VCaP (cell line): ENCODE data around the gene TOMT.
A peak's percentile ranks its signal among the peaks of the same experiment; 100 is the strongest.

ENCODE experiments used
- H3K27ac ChIP-seq: fragments of 450-650 bp; 2 replicates; pipeline ENCODE4 v1.5.1; 2017
- CTCF ChIP-seq: fragments of 450-650 bp; conservative IDR thresholded peaks from 2 replicates; pipeline ENCODE4 v1.5.1; 2017; ENCODE audit warnings: mild to moderate bottlenecking, moderate library complexity

TOMT gene

GRCh38 chr11:72088076-72088808 is 17.5 kb upstream of the TOMT start:
- no peak overlapping the region for H3K27ac ChIP-seq
- TF ChIP-seq CTCF, result no peak

GRCh38 chr11:72091292-72091691 is 14.4 kb upstream of the TOMT start:
- peak; percentile 94 for TF ChIP-seq CTCF
- H3K27ac ChIP-seq, result peak overlapping the region; percentile 44

GRCh38 chr11:72098741-72099140 is 7.0 kb upstream of the TOMT start:
- H3K27ac ChIP-seq, result no peak overlapping the region
- TF ChIP-seq CTCF, result no peak

- no peak for TF ChIP-seq CTCF
- H3K27ac ChIP-seq, result no peak overlapping the region
These were observed 5.7 kb upstream of the TOMT start for GRCh38 chr11:72100009-72100408.

GRCh38 chr11:72100462-72100861 is 5.3 kb upstream of the TOMT start:
- TF ChIP-seq CTCF, result no peak
- no peak overlapping the region for H3K27ac ChIP-seq

- TF ChIP-seq CTCF, result no peak
- H3K27ac ChIP-seq, result peak overlapping the region; percentile 98
These were observed 3.6 kb upstream of the TOMT start for GRCh38 chr11:72102162-72102561.

- TF ChIP-seq CTCF, result no peak
These were observed 3.1 kb upstream of the TOMT start for GRCh38 chr11:72102631-72102945.

More at GRCh38 chr11:72102631-72102945, 3.1 kb upstream of the TOMT start:
- peak overlapping the region; percentile 98 for H3K27ac ChIP-seq
